ENCODE data around the gene MOCS1. TPM values are rescaled to one million over a fixed set of nuclear protein-coding genes. Genes with fewer than 3 reads are reported as not detected.

The MOCS1 gene
- total and polyA plus RNA-seq, 2 donors from 2014 or later = 25.9 to 41.3 TPM

DNA sequence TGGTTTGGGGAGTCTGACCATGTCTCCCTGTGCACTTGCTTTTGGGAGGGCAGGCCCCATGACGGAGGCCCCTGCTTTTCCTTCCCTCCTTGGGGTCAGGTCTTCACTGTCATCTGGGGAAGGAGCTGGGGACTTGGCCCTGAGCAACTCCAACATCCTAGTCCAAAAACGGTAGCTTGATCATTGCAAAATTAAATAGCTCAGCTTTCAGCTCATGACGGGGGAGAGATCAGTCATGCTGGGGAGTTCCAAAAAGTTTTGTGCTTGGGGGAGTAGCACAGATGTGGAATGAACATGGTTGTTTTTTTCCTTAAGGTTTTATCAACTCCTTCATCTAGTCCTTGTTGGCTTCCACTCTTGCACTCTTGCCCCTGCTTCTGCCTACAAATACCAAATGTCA lies 60.8 kb downstream of the MOCS1 start:
- peaks cover 0 to 6% (median 0%) of the 10 kb centered on the region in 3 donors for H3K36me3 ChIP-seq (ENCODE audit: control insufficient read depth in 2 of 3, insufficient read depth in 3 of 3, low read length in 3 of 3)
- H3K9ac ChIP-seq (ENCODE audit: low read length in 3 of 3) = no peak overlapping the region
- TF ChIP-seq, protein P1, sequence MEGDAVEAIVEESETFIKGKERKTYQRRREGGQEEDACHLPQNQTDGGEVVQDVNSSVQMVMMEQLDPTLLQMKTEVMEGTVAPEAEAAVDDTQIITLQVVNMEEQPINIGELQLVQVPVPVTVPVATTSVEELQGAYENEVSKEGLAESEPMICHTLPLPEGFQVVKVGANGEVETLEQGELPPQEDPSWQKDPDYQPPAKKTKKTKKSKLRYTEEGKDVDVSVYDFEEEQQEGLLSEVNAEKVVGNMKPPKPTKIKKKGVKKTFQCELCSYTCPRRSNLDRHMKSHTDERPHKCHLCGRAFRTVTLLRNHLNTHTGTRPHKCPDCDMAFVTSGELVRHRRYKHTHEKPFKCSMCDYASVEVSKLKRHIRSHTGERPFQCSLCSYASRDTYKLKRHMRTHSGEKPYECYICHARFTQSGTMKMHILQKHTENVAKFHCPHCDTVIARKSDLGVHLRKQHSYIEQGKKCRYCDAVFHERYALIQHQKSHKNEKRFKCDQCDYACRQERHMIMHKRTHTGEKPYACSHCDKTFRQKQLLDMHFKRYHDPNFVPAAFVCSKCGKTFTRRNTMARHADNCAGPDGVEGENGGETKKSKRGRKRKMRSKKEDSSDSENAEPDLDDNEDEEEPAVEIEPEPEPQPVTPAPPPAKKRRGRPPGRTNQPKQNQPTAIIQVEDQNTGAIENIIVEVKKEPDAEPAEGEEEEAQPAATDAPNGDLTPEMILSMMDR (IDR thresholded peaks at IDR 0.05; ENCODE audit: borderline replicate concordance, extremely low read depth, insufficient read depth) = no peak
- no peak for FAIRE-seq
- H3K27ac ChIP-seq (ENCODE audit: low read depth in 2 of 2, low read length in 2 of 2) = no peak overlapping the region
- H3K27me3 ChIP-seq (ENCODE audit: control insufficient read depth, insufficient read depth, low read length) = no peaks in the 10 kb centered on the region
- no peaks in the 10 kb centered on the region for H3K9me3 ChIP-seq (ENCODE audit: control insufficient read depth in 2 of 3, insufficient read depth in 1 of 3, low read length in 3 of 3)
- DNase-seq = no peak
- peaks cover 0 to 2% (median 0%) of the 10 kb centered on the region in 3 donors for H3K4me1 ChIP-seq (ENCODE audit: control insufficient read depth in 2 of 3, insufficient read depth in 2 of 3, low read depth in 1 of 3, low read length in 3 of 3)
- intact Hi-C loops (cut with DNase I) = no loop called here
- H3K4me3 ChIP-seq (ENCODE audit: low read length in 3 of 3) = no peak overlapping the region

DNA sequence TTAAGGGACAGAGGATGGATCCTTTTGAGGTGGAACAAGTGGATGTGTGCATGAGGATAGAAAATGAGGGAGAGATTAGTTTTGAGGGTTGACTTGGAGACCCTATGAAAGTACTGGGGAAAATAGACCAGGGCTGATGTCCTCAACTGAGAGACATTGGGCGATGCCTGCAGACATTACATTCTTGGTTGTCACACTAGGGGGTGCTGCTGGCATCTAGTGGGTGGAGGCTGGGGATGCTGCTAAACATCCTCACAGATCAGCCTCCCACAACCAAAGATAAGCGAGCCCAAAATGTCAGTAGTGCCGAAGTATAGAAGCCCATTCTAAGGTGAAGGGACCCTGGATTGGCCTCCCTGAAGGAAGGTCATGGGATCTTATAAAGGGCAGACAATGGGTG lies 63.3 kb downstream of the MOCS1 start:
- no peak overlapping the region for H3K4me3 ChIP-seq (ENCODE audit: low read length in 3 of 3)
- H3K9ac ChIP-seq (ENCODE audit: low read length in 3 of 3) = no peak overlapping the region
- H3K27me3 ChIP-seq (ENCODE audit: control insufficient read depth, insufficient read depth, low read length) = no peaks in the 10 kb centered on the region
- peaks cover 0 to 6% (median 0%) of the 10 kb centered on the region in 3 donors for H3K36me3 ChIP-seq (ENCODE audit: control insufficient read depth in 2 of 3, insufficient read depth in 3 of 3, low read length in 3 of 3)
- DNase-seq (no peak), FAIRE-seq (no peak)
- H3K9me3 ChIP-seq (ENCODE audit: control insufficient read depth in 2 of 3, insufficient read depth in 1 of 3, low read length in 3 of 3) = no peaks in the 10 kb centered on the region
- intact Hi-C loops (cut with DNase I) = no loop called here
- TF ChIP-seq, protein P1 (IDR thresholded peaks at IDR 0.05; ENCODE audit: borderline replicate concordance, extremely low read depth, insufficient read depth) = no peak
- no peak overlapping the region for H3K27ac ChIP-seq (ENCODE audit: low read depth in 2 of 2, low read length in 2 of 2)
- no peaks in the 10 kb centered on the region for H3K4me1 ChIP-seq (ENCODE audit: control insufficient read depth in 2 of 3, insufficient read depth in 2 of 3, low read depth in 1 of 3, low read length in 3 of 3)

DNA sequence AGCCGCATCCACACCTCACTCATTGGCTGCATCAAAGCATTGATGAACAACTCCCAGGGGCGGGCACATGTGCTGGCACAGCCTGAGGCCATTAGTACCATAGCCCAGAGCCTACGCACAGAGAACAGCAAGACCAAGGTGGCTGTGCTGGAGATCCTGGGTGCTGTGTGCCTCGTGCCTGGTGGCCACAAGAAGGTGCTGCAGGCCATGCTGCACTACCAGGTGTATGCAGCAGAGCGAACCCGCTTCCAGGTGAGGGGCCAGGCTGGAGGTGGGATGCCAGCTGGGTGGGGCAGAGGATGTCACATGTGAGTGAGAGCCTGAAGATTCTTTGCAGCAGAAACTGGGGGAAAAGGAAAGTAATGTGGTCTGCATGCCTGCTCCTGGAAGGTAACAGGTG lies 66.7 kb downstream of the MOCS1 start:
- no peak overlapping the region for H3K27ac ChIP-seq (ENCODE audit: low read depth in 2 of 2, low read length in 2 of 2)
- H3K9ac ChIP-seq (ENCODE audit: low read length in 3 of 3) = no peak overlapping the region
- no peak for FAIRE-seq
- TF ChIP-seq, protein P1 (IDR thresholded peaks at IDR 0.05; ENCODE audit: borderline replicate concordance, extremely low read depth, insufficient read depth) = no peak
- intact Hi-C loops (cut with DNase I) = no loop called here
- no peaks in the 10 kb centered on the region for H3K27me3 ChIP-seq (ENCODE audit: control insufficient read depth, insufficient read depth, low read length)
- H3K9me3 ChIP-seq (ENCODE audit: control insufficient read depth in 2 of 3, insufficient read depth in 1 of 3, low read length in 3 of 3) = no peaks in the 10 kb centered on the region
- H3K4me3 ChIP-seq (ENCODE audit: low read length in 3 of 3) = no peak overlapping the region
- DNase-seq = no peak
- peaks cover 0 to 6% (median 0%) of the 10 kb centered on the region in 3 donors for H3K36me3 ChIP-seq (ENCODE audit: control insufficient read depth in 2 of 3, insufficient read depth in 3 of 3, low read length in 3 of 3)
- no peaks in the 10 kb centered on the region for H3K4me1 ChIP-seq (ENCODE audit: control insufficient read depth in 2 of 3, insufficient read depth in 2 of 3, low read depth in 1 of 3, low read length in 3 of 3)
